ENCODE results near the gene STEAP3. TPM values are rescaled to one million over a fixed set of nuclear protein-coding genes. Genes with fewer than 3 reads are reported as not detected.
A peak's percentile ranks its signal among the peaks of the same experiment; 100 is the strongest.

The STEAP3 gene
- total RNA-seq, 4 donors from 2014 or later = 10.1 to 21.7 (median 10.6) TPM

- H3K4me3 ChIP-seq = no peak overlapping the region
- no peak for DNase-seq
- no peak for TF ChIP-seq POLR2A (IDR thresholded peaks at IDR 0.05)
- TF ChIP-seq, protein P1, sequence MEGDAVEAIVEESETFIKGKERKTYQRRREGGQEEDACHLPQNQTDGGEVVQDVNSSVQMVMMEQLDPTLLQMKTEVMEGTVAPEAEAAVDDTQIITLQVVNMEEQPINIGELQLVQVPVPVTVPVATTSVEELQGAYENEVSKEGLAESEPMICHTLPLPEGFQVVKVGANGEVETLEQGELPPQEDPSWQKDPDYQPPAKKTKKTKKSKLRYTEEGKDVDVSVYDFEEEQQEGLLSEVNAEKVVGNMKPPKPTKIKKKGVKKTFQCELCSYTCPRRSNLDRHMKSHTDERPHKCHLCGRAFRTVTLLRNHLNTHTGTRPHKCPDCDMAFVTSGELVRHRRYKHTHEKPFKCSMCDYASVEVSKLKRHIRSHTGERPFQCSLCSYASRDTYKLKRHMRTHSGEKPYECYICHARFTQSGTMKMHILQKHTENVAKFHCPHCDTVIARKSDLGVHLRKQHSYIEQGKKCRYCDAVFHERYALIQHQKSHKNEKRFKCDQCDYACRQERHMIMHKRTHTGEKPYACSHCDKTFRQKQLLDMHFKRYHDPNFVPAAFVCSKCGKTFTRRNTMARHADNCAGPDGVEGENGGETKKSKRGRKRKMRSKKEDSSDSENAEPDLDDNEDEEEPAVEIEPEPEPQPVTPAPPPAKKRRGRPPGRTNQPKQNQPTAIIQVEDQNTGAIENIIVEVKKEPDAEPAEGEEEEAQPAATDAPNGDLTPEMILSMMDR (IDR thresholded peaks at IDR 0.05 in 4 of 5, conservative IDR thresholded peaks at IDR 0.05 in 1 of 5) = no peak
- in situ Hi-C loops (cut with MboI; ENCODE audit: low sequenced_read_pairs in 4 of 4) = no loop called here
- H3K36me3 ChIP-seq = no peaks in the 10 kb centered on the region
- no peak for ATAC-seq
- H3K27me3 ChIP-seq = no peaks in the 10 kb centered on the region
- H3K9me3 ChIP-seq = no peaks in the 10 kb centered on the region
- no peak overlapping the region for H3K27ac ChIP-seq
- H3K4me1 ChIP-seq = no peaks in the 10 kb centered on the region
- intact Hi-C loops (cut with DNase I; ENCODE audit: low total_unique reads) = no loop called here
Measured at GRCh38 chr2:119207447-119207846, 16.2 kb upstream of the STEAP3 start.

- ATAC-seq (no peak), DNase-seq (no peak)
- no peaks in the 10 kb centered on the region for H3K27me3 ChIP-seq
- intact Hi-C loops (cut with DNase I; ENCODE audit: low total_unique reads) (no loop called here), in situ Hi-C loops (cut with MboI; ENCODE audit: low sequenced_read_pairs in 4 of 4) (no loop called here)
- no peak overlapping the region for H3K4me3 ChIP-seq
- H3K9me3 ChIP-seq = no peaks in the 10 kb centered on the region
- H3K27ac ChIP-seq = no peak overlapping the region
- TF ChIP-seq, protein P1 (IDR thresholded peaks at IDR 0.05 in 4 of 5, conservative IDR thresholded peaks at IDR 0.05 in 1 of 5) = no peak
- TF ChIP-seq POLR2A (IDR thresholded peaks at IDR 0.05) = no peak
- no peaks in the 10 kb centered on the region for H3K36me3 ChIP-seq
- no peaks in the 10 kb centered on the region for H3K4me1 ChIP-seq
Measured at GRCh38 chr2:119208791-119209203, 14.8 kb upstream of the STEAP3 start.

- intact Hi-C loops (cut with DNase I; ENCODE audit: low total_unique reads) = no loop called here
- Histone ChIP-seq H3K36me3 (no peaks in the 10 kb centered on the region), H3K27ac (no peak overlapping the region), H3K4me1 (no peaks in the 10 kb centered on the region), H3K9me3 (no peaks in the 10 kb centered on the region), H3K27me3 (no peaks in the 10 kb centered on the region), H3K4me3 (no peak overlapping the region)
- in situ Hi-C loops (cut with MboI; ENCODE audit: low sequenced_read_pairs in 4 of 4) = loop anchor here in 3 of 4 donors (10.0 kb wide), 1 partner anchor 53 kb away; no protein-coding TSS in a partner anchor
- TF ChIP-seq POLR2A (IDR thresholded peaks at IDR 0.05) = no peak
- TF ChIP-seq, protein P1 (IDR thresholded peaks at IDR 0.05 in 4 of 5, conservative IDR thresholded peaks at IDR 0.05 in 1 of 5) = no peak
- no peak for DNase-seq
- ATAC-seq = no peak
Measured at GRCh38 chr2:119212139-119212800, 11.4 kb upstream of the STEAP3 start.

- TF ChIP-seq POLR2A (IDR thresholded peaks at IDR 0.05) = no peak
- H3K4me3 ChIP-seq = no peak overlapping the region
- H3K4me1 ChIP-seq = peaks cover 7 to 9% of the 10 kb centered on the region in 2 donors
- H3K27ac ChIP-seq = no peak overlapping the region
- in situ Hi-C loops (cut with MboI; ENCODE audit: low sequenced_read_pairs in 4 of 4) (loop anchor here in 3 of 4 donors (10.0 kb wide), 1 partner anchor 50 kb away; no protein-coding TSS in a partner anchor), intact Hi-C loops (cut with DNase I; ENCODE audit: low total_unique reads) (loop anchor here (5.0 kb wide), 1 partner anchor 153 kb away; the partner anchor contains the start of genes C2orf76 and DBI)
- H3K9me3 ChIP-seq = no peaks in the 10 kb centered on the region
- H3K27me3 ChIP-seq = no peaks in the 10 kb centered on the region
- ATAC-seq (no peak), DNase-seq (no peak)
- no peaks in the 10 kb centered on the region for H3K36me3 ChIP-seq
Measured at GRCh38 chr2:119214453-119215037, 9.1 kb upstream of the STEAP3 start.

GRCh38 chr2:119216994-119217393 lies 6.6 kb upstream of the STEAP3 start:
- no peaks in the 10 kb centered on the region for H3K36me3 ChIP-seq
- no peaks in the 10 kb centered on the region for H3K27me3 ChIP-seq
- TF ChIP-seq, protein P1 (IDR thresholded peaks at IDR 0.05 in 4 of 5, conservative IDR thresholded peaks at IDR 0.05 in 1 of 5) = no peak
- TF ChIP-seq POLR2A (IDR thresholded peaks at IDR 0.05) = no peak
- H3K27ac ChIP-seq = peak overlapping the region in 1 of 4 donors; percentile 80
- ATAC-seq = no peak
- H3K4me3 ChIP-seq = no peak overlapping the region
- peaks cover 7 to 12% of the 10 kb centered on the region in 2 donors for H3K4me1 ChIP-seq
- in situ Hi-C loops (cut with MboI; ENCODE audit: low sequenced_read_pairs in 4 of 4) = loop anchor here in 3 of 4 donors (10.0 kb wide), 1 partner anchor 48 kb away; no protein-coding TSS in a partner anchor
- intact Hi-C loops (cut with DNase I; ENCODE audit: low total_unique reads) = loop anchor here (5.0 kb wide), 1 partner anchor 150 kb away; the partner anchor contains the start of genes C2orf76 and DBI
- H3K9me3 ChIP-seq = no peaks in the 10 kb centered on the region
- peak in 1 of 2 donors; percentile 22 for DNase-seq
